ENCODE measurements around the gene RHOD. TPM values are rescaled to one million over a fixed set of nuclear protein-coding genes. Genes with fewer than 3 reads are reported as not detected.

RHOD gene
- total and polyA plus RNA-seq, 4 donors: 1.3 to 16.8 (median 3.2) TPM

- Histone ChIP-seq H3K36me3 (ENCODE audit: control insufficient read depth, insufficient read depth, low read length) (no peaks in the 10 kb centered on the region), H3K9me3 (ENCODE audit: control insufficient read depth, insufficient read depth, low read length) (no peaks in the 10 kb centered on the region), H3K4me1 (ENCODE audit: control insufficient read depth, insufficient read depth, low read length) (peaks cover 31% of the 10 kb centered on the region), H3K27ac (ENCODE audit: low read depth, low read length) (no peak overlapping the region), H3K27me3 (ENCODE audit: control insufficient read depth, insufficient read depth, low read length) (peaks cover 28% of the 10 kb centered on the region), H3K4me3 (ENCODE audit: low read depth, low read length) (peak overlapping the region; percentile 46)
- DNase-seq (ENCODE audit: low read depth in 4 of 6, low spot score in 6 of 6): no peak
- 40% methylated on average over 17 of the region's 17 CpGs for whole genome bisulfite sequencing (ENCODE audit: insufficient coverage)
Measured at GRCh38 chr11:67055812-67056211, 835 bp upstream of the RHOD start.

- no peak overlapping the region for H3K27ac ChIP-seq (ENCODE audit: low read depth, low read length)
- no peak for DNase-seq (ENCODE audit: low read depth in 4 of 6, low spot score in 6 of 6)
- WGBS (ENCODE audit: insufficient coverage): 47% methylated on average over 10 of the region's 10 CpGs
- H3K4me1 ChIP-seq (ENCODE audit: control insufficient read depth, insufficient read depth, low read length): peaks cover 31% of the 10 kb centered on the region
- no peaks in the 10 kb centered on the region for H3K36me3 ChIP-seq (ENCODE audit: control insufficient read depth, insufficient read depth, low read length)
- no peak overlapping the region for H3K4me3 ChIP-seq (ENCODE audit: low read depth, low read length)
- no peaks in the 10 kb centered on the region for H3K9me3 ChIP-seq (ENCODE audit: control insufficient read depth, insufficient read depth, low read length)
- peaks cover 28% of the 10 kb centered on the region for H3K27me3 ChIP-seq (ENCODE audit: control insufficient read depth, insufficient read depth, low read length)
Measured at GRCh38 chr11:67057205-67057672, 592 bp downstream of the RHOD start.

- no peak for DNase-seq (ENCODE audit: low read depth in 4 of 6, low spot score in 6 of 6)
- no peak overlapping the region for H3K4me3 ChIP-seq (ENCODE audit: low read depth, low read length)
- H3K27ac ChIP-seq (ENCODE audit: low read depth, low read length): no peak overlapping the region
- H3K4me1 ChIP-seq (ENCODE audit: control insufficient read depth, insufficient read depth, low read length): peaks cover 31% of the 10 kb centered on the region
- H3K27me3 ChIP-seq (ENCODE audit: control insufficient read depth, insufficient read depth, low read length): peaks cover 28% of the 10 kb centered on the region
- no peaks in the 10 kb centered on the region for H3K36me3 ChIP-seq (ENCODE audit: control insufficient read depth, insufficient read depth, low read length)
- WGBS (ENCODE audit: insufficient coverage): 90% methylated on average over 6 of the region's 8 CpGs
- no peaks in the 10 kb centered on the region for H3K9me3 ChIP-seq (ENCODE audit: control insufficient read depth, insufficient read depth, low read length)
Measured at GRCh38 chr11:67058506-67058905, 1.9 kb downstream of the RHOD start.

GRCh38 chr11:67059671-67060070, 3.0 kb downstream of the RHOD start:
- Histone ChIP-seq H3K36me3 (ENCODE audit: control insufficient read depth, insufficient read depth, low read length) (no peaks in the 10 kb centered on the region), H3K9me3 (ENCODE audit: control insufficient read depth, insufficient read depth, low read length) (no peaks in the 10 kb centered on the region), H3K27me3 (ENCODE audit: control insufficient read depth, insufficient read depth, low read length) (peaks cover 28% of the 10 kb centered on the region), H3K4me3 (ENCODE audit: low read depth, low read length) (no peak overlapping the region), H3K27ac (ENCODE audit: low read depth, low read length) (no peak overlapping the region), H3K4me1 (ENCODE audit: control insufficient read depth, insufficient read depth, low read length) (peaks cover 20% of the 10 kb centered on the region)
- 81% methylated on average over 2 of the region's 3 CpGs for WGBS (ENCODE audit: insufficient coverage)
- no peak for DNase-seq (ENCODE audit: low read depth in 4 of 6, low spot score in 6 of 6)

GRCh38 chr11:67060111-67060522, 3.5 kb downstream of the RHOD start:
- 76% methylated on average over 5 of the region's 7 CpGs for WGBS (ENCODE audit: insufficient coverage)

GRCh38 chr11:67062526-67063373, 6.1 kb downstream of the RHOD start:
- no peak overlapping the region for H3K4me3 ChIP-seq (ENCODE audit: low read depth, low read length)
- 87% methylated on average over 10 of the region's 13 CpGs for WGBS (ENCODE audit: insufficient coverage)
- H3K27me3 ChIP-seq (ENCODE audit: control insufficient read depth, insufficient read depth, low read length): peaks cover 2% of the 10 kb centered on the region
- no peaks in the 10 kb centered on the region for H3K9me3 ChIP-seq (ENCODE audit: control insufficient read depth, insufficient read depth, low read length)
- H3K4me1 ChIP-seq (ENCODE audit: control insufficient read depth, insufficient read depth, low read length): peaks cover under 1% of the 10 kb centered on the region
- H3K27ac ChIP-seq (ENCODE audit: low read depth, low read length): no peak overlapping the region
- no peak for DNase-seq (ENCODE audit: low read depth in 4 of 6, low spot score in 6 of 6)
- no peaks in the 10 kb centered on the region for H3K36me3 ChIP-seq (ENCODE audit: control insufficient read depth, insufficient read depth, low read length)

More at GRCh38 chr11:67060111-67060522, 3.5 kb downstream of the RHOD start:
- Histone ChIP-seq H3K36me3 (ENCODE audit: control insufficient read depth, insufficient read depth, low read length) (no peaks in the 10 kb centered on the region), H3K27ac (ENCODE audit: low read depth, low read length) (no peak overlapping the region), H3K27me3 (ENCODE audit: control insufficient read depth, insufficient read depth, low read length) (peaks cover 27% of the 10 kb centered on the region), H3K4me1 (ENCODE audit: control insufficient read depth, insufficient read depth, low read length) (peaks cover 20% of the 10 kb centered on the region), H3K9me3 (ENCODE audit: control insufficient read depth, insufficient read depth, low read length) (no peaks in the 10 kb centered on the region), H3K4me3 (ENCODE audit: low read depth, low read length) (no peak overlapping the region)
- DNase-seq (ENCODE audit: low read depth in 4 of 6, low spot score in 6 of 6): no peak

- H3K4me3 ChIP-seq (ENCODE audit: low read depth, low read length): no peak overlapping the region
- no peak for DNase-seq (ENCODE audit: low read depth in 4 of 6, low spot score in 6 of 6)
- H3K36me3 ChIP-seq (ENCODE audit: control insufficient read depth, insufficient read depth, low read length): no peaks in the 10 kb centered on the region
- H3K9me3 ChIP-seq (ENCODE audit: control insufficient read depth, insufficient read depth, low read length): no peaks in the 10 kb centered on the region
- H3K4me1 ChIP-seq (ENCODE audit: control insufficient read depth, insufficient read depth, low read length): peaks cover 2% of the 10 kb centered on the region
- peaks cover 2% of the 10 kb centered on the region for H3K27me3 ChIP-seq (ENCODE audit: control insufficient read depth, insufficient read depth, low read length)
- no peak overlapping the region for H3K27ac ChIP-seq (ENCODE audit: low read depth, low read length)
- WGBS (ENCODE audit: insufficient coverage): 87% methylated on average over 3 of the region's 3 CpGs
Measured at GRCh38 chr11:67066333-67066709, 9.7 kb downstream of the RHOD start.

- WGBS (ENCODE audit: insufficient coverage): 22% methylated on average over 53 of the region's 53 CpGs
Measured at GRCh38 chr11:67071420-67072284, 15.0 kb downstream of the RHOD start.

GRCh38 chr11:67072295-67072694, 15.6 kb downstream of the RHOD start:
- Histone ChIP-seq H3K4me1 (ENCODE audit: control insufficient read depth, insufficient read depth, low read length) (peaks cover 6% of the 10 kb centered on the region), H3K36me3 (ENCODE audit: control insufficient read depth, insufficient read depth, low read length) (no peaks in the 10 kb centered on the region), H3K27me3 (ENCODE audit: control insufficient read depth, insufficient read depth, low read length) (peaks cover 4% of the 10 kb centered on the region), H3K9me3 (ENCODE audit: control insufficient read depth, insufficient read depth, low read length) (no peaks in the 10 kb centered on the region), H3K4me3 (ENCODE audit: low read depth, low read length) (no peak overlapping the region), H3K27ac (ENCODE audit: low read depth, low read length) (no peak overlapping the region)
- DNase-seq (ENCODE audit: low read depth in 4 of 6, low spot score in 6 of 6): no peak
- 92% methylated on average over 11 of the region's 11 CpGs for WGBS (ENCODE audit: insufficient coverage)

More at GRCh38 chr11:67071420-67072284, 15.0 kb downstream of the RHOD start:
- Histone ChIP-seq H3K36me3 (ENCODE audit: control insufficient read depth, insufficient read depth, low read length) (no peaks in the 10 kb centered on the region), H3K4me3 (ENCODE audit: low read depth, low read length) (peak overlapping the region; percentile 16), H3K4me1 (ENCODE audit: control insufficient read depth, insufficient read depth, low read length) (peaks cover 6% of the 10 kb centered on the region), H3K27ac (ENCODE audit: low read depth, low read length) (no peak overlapping the region), H3K27me3 (ENCODE audit: control insufficient read depth, insufficient read depth, low read length) (peaks cover 4% of the 10 kb centered on the region), H3K9me3 (ENCODE audit: control insufficient read depth, insufficient read depth, low read length) (no peaks in the 10 kb centered on the region)
- DNase-seq (ENCODE audit: low read depth in 4 of 6, low spot score in 6 of 6): peak in 3 of 6 donors; percentile 33 to 70 (median 57)
